Measurements from ENCODE around the gene UBA6.
"Not testable (repeated sequence)": the region's sequence is repeated elsewhere in the genome, so short reads cannot be mapped to it uniquely, and the experiment has no call there.

Gene UBA6

DNA sequence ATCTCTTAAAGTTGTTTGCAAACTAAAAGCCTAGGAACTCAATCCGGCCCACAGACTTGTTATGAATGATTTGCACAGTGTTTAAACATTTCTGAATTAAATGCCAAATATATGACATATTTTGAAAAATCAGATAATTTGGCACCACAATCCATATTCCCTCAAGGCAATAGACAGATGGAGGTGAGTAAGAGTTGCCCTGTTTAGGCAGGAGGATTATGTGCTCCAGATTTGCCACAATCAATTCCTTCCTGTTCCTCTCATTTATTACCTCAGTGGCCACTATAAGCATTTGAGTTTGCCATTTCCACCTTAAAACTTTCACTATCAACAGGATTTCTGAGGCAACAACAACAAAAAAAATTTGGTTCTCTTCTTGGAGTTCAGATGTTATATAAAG, 18.7 kb downstream of the UBA6 start:
- DNase-seq (ENCODE audit: low read depth, low spot score) = no peak

GRCh38 chr4:67680581-67681222, 20.3 kb downstream of the UBA6 start:
- no peak for DNase-seq (ENCODE audit: low read depth, low spot score)
- no peak overlapping the region for H3K4me3 ChIP-seq (ENCODE audit: low read length)

More for the DNA sequence above, 18.7 kb downstream of the UBA6 start:
- no peak overlapping the region for H3K4me3 ChIP-seq (ENCODE audit: low read length)

GRCh38 chr4:67678612-67679011, 22.3 kb downstream of the UBA6 start:
- no peak for DNase-seq (ENCODE audit: low read depth, low spot score)
- no peak overlapping the region for H3K4me3 ChIP-seq (ENCODE audit: low read length)

- H3K4me3 ChIP-seq (ENCODE audit: low read length) = no peak overlapping the region
- DNase-seq (ENCODE audit: low read depth, low spot score) = no peak
Observed at GRCh38 chr4:67674098-67674497, 26.9 kb downstream of the UBA6 start.

GRCh38 chr4:67668315-67668714, 32.6 kb downstream of the UBA6 start:
- no peak for DNase-seq (ENCODE audit: low read depth, low spot score)
- H3K4me3 ChIP-seq (ENCODE audit: low read length) = no peak overlapping the region

DNA sequence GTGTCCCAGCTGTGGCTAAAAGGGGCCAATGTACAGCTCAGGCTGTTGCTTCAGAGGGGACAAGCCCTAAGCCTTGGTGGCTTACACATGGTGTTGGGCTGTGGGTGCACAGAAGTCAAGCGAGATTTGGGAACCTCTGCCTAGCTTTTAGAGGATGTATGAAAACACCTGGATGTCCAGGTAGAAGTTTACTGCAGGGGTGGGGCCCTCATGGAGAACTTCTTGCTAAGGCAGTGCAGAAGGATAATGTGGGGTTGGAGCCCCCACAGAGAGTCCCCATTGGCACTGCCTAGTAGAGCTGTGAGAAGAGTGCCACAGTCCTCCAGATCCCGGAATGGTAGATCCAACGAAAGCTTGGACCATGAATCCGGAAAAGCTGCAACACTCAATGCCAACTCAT, 40.5 kb downstream of the UBA6 start:
- H3K4me3 ChIP-seq (ENCODE audit: low read length) = no peak overlapping the region
- no peak for DNase-seq (ENCODE audit: low read depth, low spot score)

DNA sequence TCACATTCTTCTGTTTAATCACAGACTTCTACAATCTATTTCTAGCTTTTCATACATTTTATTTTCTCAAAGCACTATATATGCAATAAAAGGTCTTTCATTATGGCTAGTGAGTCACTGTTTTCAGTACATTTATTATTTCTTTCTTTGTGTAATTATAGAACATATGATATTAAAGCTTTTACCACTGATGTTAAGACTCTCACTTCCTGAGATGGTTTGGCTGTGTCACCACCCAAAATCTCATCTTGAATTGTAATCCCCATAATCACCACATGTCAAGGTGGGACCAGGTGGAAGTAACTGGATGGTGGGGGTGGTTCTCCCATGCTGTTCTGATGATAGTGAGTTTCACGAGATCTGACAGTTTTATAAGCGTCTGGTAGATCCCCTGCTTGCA, 41.9 kb downstream of the UBA6 start:
- no peak overlapping the region for H3K4me3 ChIP-seq (ENCODE audit: low read length)
- no peak for DNase-seq (ENCODE audit: low read depth, low spot score)

- DNase-seq (ENCODE audit: low read depth, low spot score) = no peak
- no peak overlapping the region for H3K4me3 ChIP-seq (ENCODE audit: low read length)
Observed at GRCh38 chr4:67658302-67658701, 42.7 kb downstream of the UBA6 start.

DNA sequence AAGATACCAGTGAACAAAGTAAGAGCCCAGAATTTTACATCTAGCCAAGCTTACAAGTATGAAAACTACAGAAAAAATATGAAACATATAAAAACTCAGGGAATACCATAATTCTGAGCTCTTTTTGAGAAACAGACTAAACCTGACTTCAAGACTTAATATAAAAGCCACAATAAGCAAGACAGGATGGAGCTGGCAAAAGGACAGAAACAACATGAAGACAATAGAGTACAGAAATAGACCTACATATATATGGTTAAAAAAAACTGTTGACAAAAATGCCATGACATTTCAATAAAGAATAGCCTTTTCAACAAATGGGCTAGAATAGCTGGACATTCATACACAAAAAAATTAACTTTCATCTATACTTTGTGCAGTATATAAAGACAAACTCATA, 49.4 kb downstream of the UBA6 start:
- H3K4me3 ChIP-seq (ENCODE audit: low read length) = no peak overlapping the region
- DNase-seq (ENCODE audit: low read depth, low spot score) = no peak

GRCh38 chr4:67638136-67638535, 62.8 kb downstream of the UBA6 start:
- no peak for DNase-seq (ENCODE audit: low read depth, low spot score)
- no peak overlapping the region for H3K4me3 ChIP-seq (ENCODE audit: low read length)

GRCh38 chr4:67636978-67637377, 64.0 kb downstream of the UBA6 start:
- not testable (repeated sequence) for DNase-seq (ENCODE audit: low read depth, low spot score); H3K4me3 ChIP-seq (ENCODE audit: low read length)

DNA sequence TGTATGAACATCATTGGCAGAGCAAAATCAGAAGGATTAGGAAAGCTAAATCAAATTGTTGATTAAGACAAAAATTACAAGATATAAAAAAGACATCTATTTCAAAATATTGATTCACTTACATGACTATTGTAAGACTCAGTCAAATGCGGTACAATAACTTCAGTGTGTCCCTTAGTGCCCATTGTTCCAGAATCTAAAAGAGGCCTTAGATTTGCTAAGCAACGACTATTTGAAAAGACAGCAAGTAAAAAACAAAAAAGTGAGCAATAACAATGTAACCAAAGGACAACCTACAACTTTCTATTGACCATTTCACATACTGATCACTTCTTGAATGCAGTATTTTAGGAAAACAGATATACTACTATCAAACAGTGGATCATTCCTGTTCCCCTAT, 65.6 kb downstream of the UBA6 start:
- no peak for DNase-seq (ENCODE audit: low read depth, low spot score)
- H3K4me3 ChIP-seq (ENCODE audit: low read length) = no peak overlapping the region

DNA sequence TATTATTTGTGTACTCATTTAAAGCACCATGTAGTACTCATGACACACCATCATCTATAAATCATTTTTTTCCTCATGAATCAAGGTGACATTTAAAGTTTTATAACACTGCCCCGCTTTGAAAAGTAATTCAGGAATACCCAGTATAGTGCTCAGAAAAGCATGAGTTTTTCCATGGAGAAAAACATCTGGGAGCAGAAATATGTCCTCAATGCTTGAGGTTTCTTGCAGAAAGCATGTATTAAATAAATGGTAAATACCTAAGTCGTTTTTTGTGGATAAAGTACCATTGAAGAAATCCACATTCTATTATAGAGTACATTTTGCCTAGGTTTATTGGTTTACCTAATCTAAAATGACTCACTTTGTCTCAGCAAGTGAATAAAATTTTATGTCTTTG, 66.2 kb downstream of the UBA6 start:
- DNase-seq (ENCODE audit: low read depth, low spot score) = no peak
- no peak overlapping the region for H3K4me3 ChIP-seq (ENCODE audit: low read length)

DNA sequence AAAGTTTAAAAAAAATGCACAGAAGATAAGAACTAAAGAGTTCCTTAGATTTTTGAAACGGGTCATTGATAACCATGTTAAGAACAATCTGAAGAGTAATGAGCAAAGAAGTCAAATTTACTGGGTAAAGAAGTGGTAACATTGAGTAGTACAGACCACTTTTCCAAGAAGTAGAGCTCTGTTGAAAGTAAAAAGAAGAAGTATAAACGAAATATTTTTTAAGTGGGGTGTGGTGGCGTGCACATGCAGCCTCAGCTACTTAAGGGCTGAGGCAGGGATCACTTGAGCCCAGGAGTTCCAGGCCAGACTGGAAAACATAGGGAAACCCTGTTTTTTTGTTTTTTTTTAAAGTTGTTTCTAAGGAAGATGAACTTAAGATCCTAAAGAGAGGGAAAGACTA, 68.5 kb downstream of the UBA6 start:
- no peak for DNase-seq (ENCODE audit: low read depth, low spot score)
- H3K4me3 ChIP-seq (ENCODE audit: low read length) = no peak overlapping the region

DNA sequence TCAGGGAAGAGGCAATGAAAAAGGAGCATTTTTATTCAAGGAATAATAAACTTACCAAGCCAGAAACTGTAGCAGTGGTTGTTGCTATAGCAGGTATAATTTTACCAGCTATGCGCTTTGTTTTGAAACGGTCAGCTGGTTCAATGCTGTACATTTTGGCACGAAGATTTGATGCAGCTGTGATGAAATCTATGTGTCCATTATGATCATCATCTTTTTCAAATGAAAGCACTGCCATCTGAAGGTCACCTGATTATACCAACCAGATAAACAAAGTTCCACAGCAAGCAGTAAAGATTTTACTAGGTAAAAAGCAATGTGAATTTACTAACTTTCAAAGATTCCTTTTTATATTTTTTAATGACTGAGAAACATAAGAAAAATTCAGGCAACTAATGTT, 76.0 kb downstream of the UBA6 start:
- H3K4me3 ChIP-seq (ENCODE audit: low read length) = no peak overlapping the region
- no peak for DNase-seq (ENCODE audit: low read depth, low spot score)

- H3K4me3 ChIP-seq (ENCODE audit: low read length) = no peak overlapping the region
- DNase-seq (ENCODE audit: low read depth, low spot score) = no peak
Observed at GRCh38 chr4:67616478-67616877, 84.5 kb downstream of the UBA6 start.

- H3K4me3 ChIP-seq (ENCODE audit: low read length) = no peak overlapping the region
- DNase-seq (ENCODE audit: low read depth, low spot score) = no peak
Observed at GRCh38 chr4:67615119-67615518, 85.8 kb downstream of the UBA6 start.

DNA sequence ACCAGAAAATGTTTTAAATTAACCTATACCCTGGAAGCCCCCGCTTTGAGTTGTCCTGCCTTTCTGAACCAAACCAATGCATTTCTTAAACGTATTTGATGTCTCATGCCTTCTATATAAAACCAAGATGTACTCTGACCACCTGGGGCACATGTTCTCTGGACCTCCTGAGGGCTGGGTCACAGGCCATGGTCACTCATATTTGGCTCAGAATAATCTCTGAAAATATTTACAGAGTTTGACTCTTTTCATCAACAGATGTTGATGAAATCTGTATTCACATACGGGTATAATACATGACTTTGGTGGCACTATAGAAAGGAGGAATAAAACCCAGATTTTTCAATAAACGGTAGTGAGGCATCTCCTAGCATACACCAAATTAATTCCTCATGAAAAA, 86.8 kb downstream of the UBA6 start:
- no peak for DNase-seq (ENCODE audit: low read depth, low spot score)
- H3K4me3 ChIP-seq (ENCODE audit: low read length) = no peak overlapping the region

DNA sequence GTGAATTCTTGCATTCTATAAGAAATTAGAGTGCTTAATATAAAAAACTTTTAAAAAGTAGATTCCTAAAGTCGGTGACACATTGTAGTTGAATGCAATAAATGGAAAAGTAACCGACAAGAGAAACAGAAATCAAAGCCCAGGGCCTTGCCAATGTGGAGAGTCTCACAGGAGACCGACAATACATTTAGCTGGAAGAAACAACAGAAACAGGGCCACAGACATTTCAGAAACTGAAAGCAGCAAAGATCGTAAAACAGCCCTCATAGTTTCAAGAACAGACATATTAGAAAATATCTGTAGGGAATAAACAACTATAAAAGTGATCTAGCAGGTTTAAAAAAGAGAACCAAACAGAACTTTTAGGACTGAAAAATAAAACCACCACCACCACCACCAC, 92.9 kb downstream of the UBA6 start:
- DNase-seq (ENCODE audit: low read depth, low spot score) = no peak
- no peak overlapping the region for H3K4me3 ChIP-seq (ENCODE audit: low read length)

- H3K4me3 ChIP-seq (ENCODE audit: low read length) = no peak overlapping the region
- no peak for DNase-seq (ENCODE audit: low read depth, low spot score)
Observed at GRCh38 chr4:67604749-67605148, 96.2 kb downstream of the UBA6 start.

DNA sequence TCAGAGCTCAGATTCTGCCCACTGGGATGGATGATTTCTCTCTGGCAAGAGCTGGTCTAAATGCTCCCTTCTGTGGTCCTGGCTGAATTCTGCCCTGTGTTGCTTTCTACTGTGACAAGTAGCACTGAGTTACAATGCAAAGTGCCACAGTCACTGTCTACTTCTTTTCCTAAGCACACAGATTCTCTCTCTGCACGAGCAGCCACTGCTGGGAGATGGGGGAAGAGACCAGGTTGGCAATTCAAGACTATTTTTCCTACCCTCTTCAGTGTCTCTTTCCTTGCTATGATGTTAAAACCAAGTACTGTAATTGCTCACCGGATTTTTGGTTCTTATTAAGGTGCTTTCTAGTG, 97.0 kb downstream of the UBA6 start:
- no peak for DNase-seq (ENCODE audit: low read depth, low spot score)
- no peak overlapping the region for H3K4me3 ChIP-seq (ENCODE audit: low read length)
